Right lobe of liver (tissue), 4 donors: ENCODE results near the gene NDUFAB1.

Experiments used
- CTCF ChIP-seq, 4 donors: fragments of 200-600 bp in 3 of 4; fragments of 450-650 bp in 1 of 4; IDR thresholded peaks; one replicate each; pipeline versions ENCODE4 v1.5.1 to v1.8.0; 2016 to 2022; ENCODE audit warnings: antibody characterized with exemption in 4 of 4, mild to moderate bottlenecking in 2 of 4
- POLR2A ChIP-seq: fragments of 450-650 bp; IDR thresholded peaks from one replicate; pipeline ENCODE4 v1.6.1; 2017; ENCODE audit warnings: antibody characterized with exemption, mild to moderate bottlenecking
- donor health status: DM: no; HTN: no; CAD: no.
- donor health status: DM: no; HTN: no; CAD: no.
- donor health status: DM: no; HTN: yes; CAD: no.

GRCh38 chr16:23624092-23624491, 28.0 kb upstream of the NDUFAB1 start:
- TF ChIP-seq POLR2A (no peak), CTCF (IDR thresholded peaks at IDR 0.05) (no peak)
